ENCODE data around the gene IQCE.

GRCh38 chr7:2573761-2574160 lies 15.0 kb downstream of the IQCE start:
- no peak for TF ChIP-seq CTCF (IDR thresholded peaks at IDR 0.05; ENCODE audit: poor library complexity, severe bottlenecking)
- TF ChIP-seq TAF1 (IDR thresholded peaks at IDR 0.05; ENCODE audit: low read depth): no peak
- no peak for TF ChIP-seq SMC3 (conservative IDR thresholded peaks at IDR 0.05; ENCODE audit: poor library complexity)
- no peak for TF ChIP-seq REST (IDR thresholded peaks at IDR 0.05; ENCODE audit: borderline replicate concordance)
- no peak for TF ChIP-seq EZH2 (IDR thresholded peaks at IDR 0.05; ENCODE audit: borderline replicate concordance, insufficient read depth, low read length, poor library complexity, severe bottlenecking)
- no peak for TF ChIP-seq RAD21 (conservative IDR thresholded peaks at IDR 0.05)
- TF ChIP-seq POLR2AphosphoS5 (IDR thresholded peaks at IDR 0.05): no peak

Data from neural cell (in vitro differentiated cells).